Neural cell (in vitro differentiated cells): Measurements from ENCODE around the gene NRBP1.

ENCODE experiments used
- CTCF ChIP-seq: fragments of 450-650 bp; IDR thresholded peaks from 2 replicates; pipeline ENCODE4 v1.5.1; 2014; ENCODE audit warnings: antibody characterized with exemption, mild to moderate bottlenecking, moderate library complexity; ENCODE audit not compliant: poor library complexity, severe bottlenecking
- EZH2 ChIP-seq: fragments of 200-600, 300-800 bp; shearing (Covaris generic), sonication (generic); IDR thresholded peaks from 2 replicates; pipeline ENCODE4 v1.6.1; 2014; ENCODE audit warnings: antibody characterized with exemption, low read length, borderline replicate concordance, mild to moderate bottlenecking; ENCODE audit not compliant: insufficient read depth, poor library complexity, severe bottlenecking
- TAF1 ChIP-seq: IDR thresholded peaks from 2 replicates; pipeline ENCODE4 v1.6.1; 2012; ENCODE audit warnings: low read depth

GRCh38 chr2:27445615-27446014 lies 17.2 kb downstream of the NRBP1 start:
- TF ChIP-seq CTCF (no peak), TAF1 (no peak), EZH2 (no peak)
